ENCODE measurements around the gene CWC22. TPM values are rescaled to one million over a fixed set of nuclear protein-coding genes. Genes with fewer than 3 reads are reported as not detected.

CWC22 gene
- total and polyA plus RNA-seq, 2 donors (not counting 1 experiment from before 2014, with no cell fraction given) = 6.3 to 28.7 TPM

DNA sequence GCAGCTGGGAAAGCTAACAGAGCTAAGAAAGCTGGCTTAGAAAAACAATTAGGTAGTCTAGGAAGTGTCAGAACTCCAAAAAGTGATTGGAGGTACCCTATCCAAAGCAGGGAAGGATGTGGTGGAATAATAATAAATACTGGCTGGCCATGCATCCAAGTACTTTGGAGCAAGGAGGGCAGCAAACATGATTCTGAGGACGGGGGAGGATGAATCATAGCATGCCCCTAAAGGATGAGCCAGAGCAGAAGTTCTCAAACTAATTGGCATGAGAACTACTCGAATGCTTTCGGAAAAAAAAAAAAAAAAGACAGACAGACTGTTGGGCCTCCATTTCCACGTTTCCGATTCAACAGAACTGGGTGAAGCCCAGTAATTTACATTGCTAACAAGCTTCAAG is 2.4 kb downstream of the CWC22 start:
- DNase-seq (no peak), ATAC-seq (ENCODE audit: low read depth) (no peak)
- Mint-ChIP-seq H3K4me3 (peak overlapping the region; percentile 94), H3K27me3 (no peaks in the 10 kb centered on the region), H3K27ac (no peak overlapping the region), H3K9me3 (ENCODE audit: insufficient read depth) (no peaks in the 10 kb centered on the region), H3K4me1 (peaks cover 48% of the 10 kb centered on the region)
- peaks cover 12 to 18% of the 10 kb centered on the region in 2 donors for H3K4me1 ChIP-seq (ENCODE audit: control insufficient read depth in 2 of 2, insufficient read depth in 2 of 2, low read length in 2 of 2)
- ChIA-PET POLR2A (no interaction called here), CTCF (no interaction called here)
- intact Hi-C loops (cut with micrococcal nuclease) = loop anchor here (10.0 kb wide), 2 partner anchors 980 to 1300 kb away; no protein-coding TSS in a partner anchor
- H3K27me3 ChIP-seq (replicated peaks in 1 of 4; ENCODE audit: control extremely low read depth in 1 of 4, control insufficient read depth in 3 of 4, insufficient read depth in 4 of 4, low read length in 3 of 4) = no peaks in the 10 kb centered on the region
- no peaks in the 10 kb centered on the region for H3K9me3 ChIP-seq (ENCODE audit: control extremely low read depth in 1 of 3, control insufficient read depth in 2 of 3, insufficient read depth in 1 of 3, low read length in 2 of 3)
- WGBS (ENCODE audit: insufficient coverage) = 98% methylated on average over 5 of the region's 5 CpGs
- no peak overlapping the region for H3K27ac ChIP-seq (ENCODE audit: low read length in 2 of 2)
- peaks cover 73% of the 10 kb centered on the region for H3K79me2 ChIP-seq (ENCODE audit: control insufficient read depth, insufficient read depth, low read length)
- TF ChIP-seq, protein P1, sequence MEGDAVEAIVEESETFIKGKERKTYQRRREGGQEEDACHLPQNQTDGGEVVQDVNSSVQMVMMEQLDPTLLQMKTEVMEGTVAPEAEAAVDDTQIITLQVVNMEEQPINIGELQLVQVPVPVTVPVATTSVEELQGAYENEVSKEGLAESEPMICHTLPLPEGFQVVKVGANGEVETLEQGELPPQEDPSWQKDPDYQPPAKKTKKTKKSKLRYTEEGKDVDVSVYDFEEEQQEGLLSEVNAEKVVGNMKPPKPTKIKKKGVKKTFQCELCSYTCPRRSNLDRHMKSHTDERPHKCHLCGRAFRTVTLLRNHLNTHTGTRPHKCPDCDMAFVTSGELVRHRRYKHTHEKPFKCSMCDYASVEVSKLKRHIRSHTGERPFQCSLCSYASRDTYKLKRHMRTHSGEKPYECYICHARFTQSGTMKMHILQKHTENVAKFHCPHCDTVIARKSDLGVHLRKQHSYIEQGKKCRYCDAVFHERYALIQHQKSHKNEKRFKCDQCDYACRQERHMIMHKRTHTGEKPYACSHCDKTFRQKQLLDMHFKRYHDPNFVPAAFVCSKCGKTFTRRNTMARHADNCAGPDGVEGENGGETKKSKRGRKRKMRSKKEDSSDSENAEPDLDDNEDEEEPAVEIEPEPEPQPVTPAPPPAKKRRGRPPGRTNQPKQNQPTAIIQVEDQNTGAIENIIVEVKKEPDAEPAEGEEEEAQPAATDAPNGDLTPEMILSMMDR (IDR thresholded peaks at IDR 0.05) = no peak
- TF ChIP-seq EZH2 (IDR thresholded peaks at IDR 0.05; ENCODE audit: borderline replicate concordance, insufficient read depth, low read depth, low read length, poor library complexity, severe bottlenecking) = no peak
- H2AFZ ChIP-seq (ENCODE audit: insufficient read depth, low read depth, low read length, poor library complexity, severe bottlenecking) = no peak overlapping the region
- H3K4me2 ChIP-seq (replicated peaks; ENCODE audit: low read depth, low read length, poor library complexity, severe bottlenecking) = no peak overlapping the region
- no peak overlapping the region for H3K9ac ChIP-seq (ENCODE audit: low read length)
- H3K36me3 ChIP-seq (replicated peaks in 1 of 2; ENCODE audit: control extremely low read depth in 1 of 2, control insufficient read depth in 1 of 2, extremely low read depth in 1 of 2, insufficient read depth in 2 of 2, low read length in 1 of 2) = peaks cover 2 to 3% of the 10 kb centered on the region in 2 experiments
- peaks cover 32% of the 10 kb centered on the region for H4K20me1 ChIP-seq (ENCODE audit: control insufficient read depth, insufficient read depth, low read length, poor library complexity, severe bottlenecking)
- no peak overlapping the region for H3K4me3 ChIP-seq (ENCODE audit: control extremely low read depth in 1 of 5, extremely low read depth in 1 of 5, insufficient read depth in 1 of 5, low read depth in 2 of 5, low read length in 4 of 5)

- POLR2A ChIA-PET = no interaction called here
- Mint-ChIP-seq H3K27me3 (no peaks in the 10 kb centered on the region), H3K4me3 (no peak overlapping the region), H3K4me1 (peaks cover 48% of the 10 kb centered on the region), H3K9me3 (ENCODE audit: insufficient read depth) (no peaks in the 10 kb centered on the region), H3K27ac (no peak overlapping the region)
- CTCF ChIA-PET = interaction anchor here (1.0 kb wide), 1 partner anchor 977 kb away, joined by 3 read pairs; the partner anchor contains the start of gene UBE2E3
- peaks cover 2 to 3% of the 10 kb centered on the region in 2 experiments for H3K36me3 ChIP-seq (replicated peaks in 1 of 2; ENCODE audit: control extremely low read depth in 1 of 2, control insufficient read depth in 1 of 2, extremely low read depth in 1 of 2, insufficient read depth in 2 of 2, low read length in 1 of 2)
- H2AFZ ChIP-seq (ENCODE audit: insufficient read depth, low read depth, low read length, poor library complexity, severe bottlenecking) = no peak overlapping the region
- H3K27me3 ChIP-seq (replicated peaks in 1 of 4; ENCODE audit: control extremely low read depth in 1 of 4, control insufficient read depth in 3 of 4, insufficient read depth in 4 of 4, low read length in 3 of 4) = no peaks in the 10 kb centered on the region
- H3K9me3 ChIP-seq (ENCODE audit: control extremely low read depth in 1 of 3, control insufficient read depth in 2 of 3, insufficient read depth in 1 of 3, low read length in 2 of 3) = no peaks in the 10 kb centered on the region
- no CpG with 5 or more reads among the region's 2 CpGs for WGBS (ENCODE audit: insufficient coverage)
- intact Hi-C loops (cut with micrococcal nuclease) = loop anchor here (10.0 kb wide), 2 partner anchors 979 to 1301 kb away; no protein-coding TSS in a partner anchor
- DNase-seq (no peak), ATAC-seq (ENCODE audit: low read depth) (no peak)
- H3K4me2 ChIP-seq (replicated peaks; ENCODE audit: low read depth, low read length, poor library complexity, severe bottlenecking) = no peak overlapping the region
- no peak overlapping the region for H3K9ac ChIP-seq (ENCODE audit: low read length)
- H4K20me1 ChIP-seq (ENCODE audit: control insufficient read depth, insufficient read depth, low read length, poor library complexity, severe bottlenecking) = peaks cover 40% of the 10 kb centered on the region
- H3K4me3 ChIP-seq (ENCODE audit: control extremely low read depth in 1 of 5, extremely low read depth in 1 of 5, insufficient read depth in 1 of 5, low read depth in 2 of 5, low read length in 4 of 5) = no peak overlapping the region
- peaks cover 12 to 18% of the 10 kb centered on the region in 2 donors for H3K4me1 ChIP-seq (ENCODE audit: control insufficient read depth in 2 of 2, insufficient read depth in 2 of 2, low read length in 2 of 2)
- H3K79me2 ChIP-seq (ENCODE audit: control insufficient read depth, insufficient read depth, low read length) = peaks cover 85% of the 10 kb centered on the region
- peak overlapping the region in 1 of 2 donors; percentile 13 for H3K27ac ChIP-seq (ENCODE audit: low read length in 2 of 2)
- TF ChIP-seq, protein P1 (IDR thresholded peaks at IDR 0.05) = no peak
- TF ChIP-seq EZH2 (IDR thresholded peaks at IDR 0.05; ENCODE audit: borderline replicate concordance, insufficient read depth, low read depth, low read length, poor library complexity, severe bottlenecking) = no peak
Observed at GRCh38 chr2:180003559-180003958, 3.5 kb downstream of the CWC22 start.
